ENCODE measurements around the gene MRI1.

DNA sequence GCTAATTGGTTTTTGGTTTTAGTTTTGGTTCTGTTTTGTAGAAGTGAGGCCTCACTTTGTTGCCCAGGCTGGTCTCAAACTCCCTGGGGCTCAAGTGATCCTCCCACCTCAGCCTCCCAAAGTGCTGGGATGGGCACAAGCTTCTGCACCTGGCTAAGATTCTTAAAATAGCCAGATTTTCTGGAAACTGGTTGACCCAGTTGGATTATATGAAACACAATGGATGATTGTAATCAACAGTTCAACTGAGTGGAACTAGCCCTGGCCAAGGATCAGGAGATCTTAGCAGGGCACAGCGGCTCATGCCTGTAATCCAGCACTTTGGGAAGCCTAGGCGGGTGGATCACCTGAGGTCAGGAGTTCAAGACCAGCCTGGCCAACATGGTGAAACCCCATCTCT is 29.6 kb upstream of the MRI1 start:
- TF ChIP-seq, protein P1, sequence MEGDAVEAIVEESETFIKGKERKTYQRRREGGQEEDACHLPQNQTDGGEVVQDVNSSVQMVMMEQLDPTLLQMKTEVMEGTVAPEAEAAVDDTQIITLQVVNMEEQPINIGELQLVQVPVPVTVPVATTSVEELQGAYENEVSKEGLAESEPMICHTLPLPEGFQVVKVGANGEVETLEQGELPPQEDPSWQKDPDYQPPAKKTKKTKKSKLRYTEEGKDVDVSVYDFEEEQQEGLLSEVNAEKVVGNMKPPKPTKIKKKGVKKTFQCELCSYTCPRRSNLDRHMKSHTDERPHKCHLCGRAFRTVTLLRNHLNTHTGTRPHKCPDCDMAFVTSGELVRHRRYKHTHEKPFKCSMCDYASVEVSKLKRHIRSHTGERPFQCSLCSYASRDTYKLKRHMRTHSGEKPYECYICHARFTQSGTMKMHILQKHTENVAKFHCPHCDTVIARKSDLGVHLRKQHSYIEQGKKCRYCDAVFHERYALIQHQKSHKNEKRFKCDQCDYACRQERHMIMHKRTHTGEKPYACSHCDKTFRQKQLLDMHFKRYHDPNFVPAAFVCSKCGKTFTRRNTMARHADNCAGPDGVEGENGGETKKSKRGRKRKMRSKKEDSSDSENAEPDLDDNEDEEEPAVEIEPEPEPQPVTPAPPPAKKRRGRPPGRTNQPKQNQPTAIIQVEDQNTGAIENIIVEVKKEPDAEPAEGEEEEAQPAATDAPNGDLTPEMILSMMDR (IDR thresholded peaks at IDR 0.05): no peak
- TF ChIP-seq EZH2 (IDR thresholded peaks at IDR 0.05; ENCODE audit: borderline replicate concordance, insufficient read depth, low read depth, low read length, poor library complexity, severe bottlenecking): no peak

Data from B cell (primary cell).